AG04449 (cell line): ENCODE results near the gene FBXW2.
"Not testable (repeated sequence)": the region's sequence is repeated elsewhere in the genome, so short reads cannot be mapped to it uniquely, and the experiment has no call there.

Source experiments
- CTCF ChIA-PET: fragments of 350-600 bp; formaldehyde crosslinking; extraction: SDS; loops from one replicate; lab custom pipeline; 2021; ENCODE audit warnings: antibody characterized with exemption; lab: Yijun Ruan, JAX
- POLR2A ChIA-PET: fragments of 400-600, 350-600 bp; formaldehyde crosslinking; extraction: SDS; loops from one replicate; lab custom pipeline; 2020; ENCODE audit warnings: antibody characterized with exemption, inconsistent platforms; lab: Yijun Ruan, JAX
- DNase-seq: peaks from one replicate; pipeline ENCODE4 v3.0.0-alpha.2; 2010; ENCODE audit warnings: low read depth, low spot score
- H3K4me3 ChIP-seq: 2 replicates; pipeline ENCODE4 v1.5.1; 2011; ENCODE audit warnings: low read depth, mild to moderate bottlenecking, control low read depth, low read length
- CTCF ChIP-seq: IDR thresholded peaks from one replicate; pipeline ENCODE4 v1.5.1; 2011; ENCODE audit warnings: mild to moderate bottlenecking, moderate library complexity, low read length, control low read depth, inconsistent platforms; ENCODE audit not compliant: insufficient read depth; ENCODE audit errors: missing control alignments

FBXW2 gene

GRCh38 chr9:120808931-120809330 is 15.7 kb upstream of the FBXW2 start:
- no peak for DNase-seq
- ChIA-PET POLR2A (no interaction called here), CTCF (no interaction called here)
- no peak for TF ChIP-seq CTCF
- H3K4me3 ChIP-seq: no peak overlapping the region

GRCh38 chr9:120807607-120808379 is 14.6 kb upstream of the FBXW2 start:
- POLR2A ChIA-PET: no interaction called here

DNA sequence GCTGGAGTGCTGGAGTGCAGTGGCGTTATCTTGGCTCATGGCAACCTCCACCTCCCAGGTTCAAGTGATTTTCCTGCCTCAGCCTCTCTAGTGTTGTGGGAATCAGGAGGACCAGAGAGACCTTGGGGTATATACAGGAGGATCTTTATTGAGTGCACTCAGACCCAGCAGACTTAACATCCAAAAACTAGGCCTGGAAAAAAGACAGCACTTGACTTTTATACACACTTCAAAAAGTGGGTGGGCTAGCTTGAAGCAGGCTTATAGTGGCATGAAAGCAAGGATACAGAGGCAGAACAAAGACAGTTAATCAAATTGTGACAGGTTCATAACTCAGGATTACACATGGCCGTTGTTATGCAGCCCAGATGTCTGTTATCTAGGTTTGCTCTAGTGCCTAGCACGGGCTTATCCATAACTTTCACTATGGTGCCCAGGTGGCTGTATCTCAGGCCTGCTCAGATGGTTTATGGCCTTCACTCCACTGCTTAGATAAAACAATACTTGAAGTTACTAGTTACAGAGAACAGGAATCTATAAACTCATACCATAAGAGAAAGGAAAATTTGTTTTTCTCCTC is 11.7 kb upstream of the FBXW2 start:
- CTCF ChIA-PET, POLR2A ChIA-PET: not testable (repeated sequence)

More at GRCh38 chr9:120807607-120808379, 14.6 kb upstream of the FBXW2 start:
- no peak overlapping the region for H3K4me3 ChIP-seq
- no peak for TF ChIP-seq CTCF
- CTCF ChIA-PET: no interaction called here
- no peak for DNase-seq

DNA sequence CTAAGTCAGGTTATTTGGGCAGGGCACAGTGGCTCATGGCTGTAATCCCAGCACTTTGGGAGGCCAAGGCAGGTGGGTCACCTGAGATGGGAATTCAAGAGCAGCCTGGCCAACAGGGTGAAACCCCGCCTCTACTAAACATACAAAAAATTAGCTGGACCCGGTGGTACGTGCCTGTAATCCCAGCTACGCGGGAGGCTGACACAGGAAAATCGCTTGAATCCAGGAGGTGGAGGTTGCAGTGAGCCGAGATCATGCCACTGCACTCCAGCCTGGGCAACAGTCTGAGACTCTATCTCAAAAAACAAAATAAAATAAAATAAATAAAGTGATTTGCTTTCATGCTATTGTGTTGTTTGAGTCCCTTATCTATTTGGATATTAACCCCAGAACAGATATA is 8.2 kb upstream of the FBXW2 start:
- CTCF ChIA-PET: no interaction called here
- TF ChIP-seq CTCF: no peak
- POLR2A ChIA-PET: no interaction called here
- DNase-seq: no peak
- no peak overlapping the region for H3K4me3 ChIP-seq

More for the DNA sequence above, 11.7 kb upstream of the FBXW2 start:
- not testable (repeated sequence) for H3K4me3 ChIP-seq, DNase-seq

DNA sequence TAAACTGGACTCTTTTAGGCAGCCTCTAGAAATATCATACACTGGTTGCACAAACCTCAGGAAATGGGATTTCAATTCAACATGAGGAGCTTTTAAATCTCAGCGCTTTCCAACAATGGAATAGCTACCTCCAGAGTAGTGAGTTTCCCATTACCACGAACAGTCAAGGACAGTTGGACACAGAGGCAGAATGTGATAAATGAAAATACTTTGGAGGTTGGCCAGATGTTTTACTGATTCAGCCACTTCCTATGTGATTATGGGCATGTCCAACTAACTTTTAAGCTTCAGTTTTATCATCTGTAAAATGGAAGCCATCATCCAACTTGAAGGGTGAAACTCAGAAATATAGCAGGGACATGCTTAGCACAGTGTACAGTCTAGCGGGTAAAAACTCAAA is 2.1 kb downstream of the FBXW2 start:
- DNase-seq: no peak
- H3K4me3 ChIP-seq: no peak overlapping the region
- TF ChIP-seq CTCF: no peak
- ChIA-PET POLR2A (no interaction called here), CTCF (interaction anchor here (0.9 to 1.5 kb wide), 2 partner anchors 35 to 189 kb away, joined by 3 to 8 read pairs; no protein-coding TSS in a partner anchor)

DNA sequence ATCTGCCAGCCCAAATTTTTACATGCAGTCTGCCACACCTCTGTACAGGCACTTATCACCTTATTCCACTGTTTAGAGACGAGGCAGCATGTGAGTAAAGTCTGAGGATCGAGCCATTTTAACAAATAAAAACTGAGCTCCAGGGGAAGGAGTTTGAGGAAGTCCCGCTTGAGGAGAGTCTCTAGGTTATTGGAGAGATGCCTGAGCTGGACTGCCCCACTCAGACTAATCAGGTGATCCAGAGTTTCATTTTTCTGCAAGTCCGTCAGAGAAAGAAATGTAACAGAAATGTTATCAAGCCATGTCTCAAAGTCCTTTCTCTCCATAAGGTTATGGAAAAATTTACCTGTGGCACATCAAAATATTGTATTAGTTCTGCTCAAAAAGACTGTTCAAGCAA is 5.3 kb downstream of the FBXW2 start:
- CTCF ChIA-PET: interaction anchor here (1.2 kb wide), 1 partner anchor 149 kb away, joined by 3 read pairs; no protein-coding TSS in a partner anchor
- no peak for DNase-seq
- no peak overlapping the region for H3K4me3 ChIP-seq
- POLR2A ChIA-PET: no interaction called here
- no peak for TF ChIP-seq CTCF
